Stomach smooth muscle (tissue), 2 donors: ENCODE measurements around the gene SNX21.
A peak's percentile ranks its signal among the peaks of the same experiment; 100 is the strongest.

Source experiments
- H3K27ac ChIP-seq: one replicate; pipeline ENCODE4 v1.7.0; 2013; ENCODE audit warnings: mild to moderate bottlenecking, low read length, inconsistent platforms
- H3K27me3 ChIP-seq, 2 donors: one replicate each; pipeline ENCODE4 v1.7.0; 2013; ENCODE audit warnings: low read length in 2 of 2; ENCODE audit not compliant: insufficient read depth in 2 of 2, control insufficient read depth in 1 of 2
- H3K36me3 ChIP-seq, 2 donors: one replicate each; pipeline ENCODE4 v1.7.0; 2013; ENCODE audit warnings: low read length in 2 of 2; ENCODE audit not compliant: control insufficient read depth in 2 of 2, insufficient read depth in 2 of 2
- H3K4me1 ChIP-seq: one replicate; pipeline ENCODE4 v1.7.0; 2013; ENCODE audit warnings: low read length; ENCODE audit not compliant: control insufficient read depth, insufficient read depth
- H3K4me3 ChIP-seq, 2 donors: one replicate each; pipeline ENCODE4 v1.7.0; 2013; ENCODE audit warnings: low read length in 2 of 2
- H3K9ac ChIP-seq, 2 donors: one replicate each; pipeline ENCODE4 v1.7.0; 2013; ENCODE audit warnings: low read length in 2 of 2, mild to moderate bottlenecking in 1 of 2
- H3K9me3 ChIP-seq, 2 donors: one replicate each; pipeline ENCODE4 v1.7.0; 2013; ENCODE audit warnings: low read length in 2 of 2; ENCODE audit not compliant: control insufficient read depth in 2 of 2
- donor health status: healthy.
- donor health status: Pancreatic carcinoma.

The SNX21 gene

GRCh38 chr20:45883100-45883469 lies 49.5 kb downstream of the SNX21 start:
- peaks cover 21 to 33% of the 10 kb centered on the region in 2 donors for H3K36me3 ChIP-seq
- no peak overlapping the region for H3K4me3 ChIP-seq
- H3K27ac ChIP-seq: no peak overlapping the region
- H3K9me3 ChIP-seq: no peaks in the 10 kb centered on the region
- H3K9ac ChIP-seq: no peak overlapping the region
- H3K4me1 ChIP-seq: peaks cover 11% of the 10 kb centered on the region
- no peaks in the 10 kb centered on the region for H3K27me3 ChIP-seq

GRCh38 chr20:45886590-45887345 lies 53.2 kb downstream of the SNX21 start:
- no peaks in the 10 kb centered on the region for H3K27me3 ChIP-seq
- peaks cover 21% of the 10 kb centered on the region for H3K4me1 ChIP-seq
- H3K9me3 ChIP-seq: no peaks in the 10 kb centered on the region
- no peak overlapping the region for H3K9ac ChIP-seq
- H3K36me3 ChIP-seq: peaks cover 15 to 29% of the 10 kb centered on the region in 2 donors
- H3K27ac ChIP-seq: no peak overlapping the region
- H3K4me3 ChIP-seq: no peak overlapping the region

GRCh38 chr20:45887346-45887715 lies 53.7 kb downstream of the SNX21 start, which contains the start of gene SPATA25:
Gene SPATA25 (minus strand): TSS chr20:45887622. CDS start chr20:45887590, 32 bp downstream.
- Histone ChIP-seq H3K9ac (no peak within 1 kb of the TSS), H3K9me3 (no peaks in the 10 kb centered on the region), H3K36me3 (peaks cover 15 to 29% of the 10 kb centered on the region in 2 donors), H3K4me3 (no peak within 1 kb of the TSS), H3K27me3 (no peaks in the 10 kb centered on the region), H3K4me1 (peaks cover 27% of the 10 kb centered on the region), H3K27ac (no peak within 1 kb of the TSS)

- peaks cover 26% of the 10 kb centered on the region for H3K4me1 ChIP-seq
- no peak overlapping the region for H3K4me3 ChIP-seq
- H3K27ac ChIP-seq: no peak overlapping the region
- no peaks in the 10 kb centered on the region for H3K27me3 ChIP-seq
- peaks cover 11 to 19% of the 10 kb centered on the region in 2 donors for H3K36me3 ChIP-seq
- peak overlapping the region in 1 of 2 donors; percentile 15 for H3K9ac ChIP-seq
- H3K9me3 ChIP-seq: no peaks in the 10 kb centered on the region
Observed at GRCh38 chr20:45888681-45889080, 55.1 kb downstream of the SNX21 start.

- H3K4me1 ChIP-seq: peaks cover 26% of the 10 kb centered on the region
- no peaks in the 10 kb centered on the region for H3K9me3 ChIP-seq
- peak overlapping the region; percentile 80 for H3K27ac ChIP-seq
- H3K4me3 ChIP-seq: peak overlapping the region; percentile 67 to 88
- peaks cover 22 to 24% of the 10 kb centered on the region in 2 donors for H3K36me3 ChIP-seq
- peak overlapping the region; percentile 82 to 92 for H3K9ac ChIP-seq
- no peaks in the 10 kb centered on the region for H3K27me3 ChIP-seq
Observed at GRCh38 chr20:45890077-45890984, 56.7 kb downstream of the SNX21 start.

GRCh38 chr20:45890985-45891983 lies 57.7 kb downstream of the SNX21 start, which contains the start of the genes CTSA and NEURL2:
Gene CTSA (plus strand): TSS chr20:45891335. CDS start chr20:45891569, 234 bp downstream.
Gene NEURL2 (minus strand): TSS chr20:45891208. CDS start chr20:45890991, 217 bp downstream.
- Histone ChIP-seq H3K4me1 (peaks cover 26% of the 10 kb centered on the region), H3K4me3 (peak within 1 kb of the TSS; percentile 67 to 88), H3K36me3 (peaks cover 22 to 24% of the 10 kb centered on the region in 2 donors), H3K27me3 (no peaks in the 10 kb centered on the region), H3K9me3 (no peaks in the 10 kb centered on the region), H3K27ac (peak within 1 kb of the TSS; percentile 80), H3K9ac (peak within 1 kb of the TSS; percentile 82 to 92)

- peaks cover 26% of the 10 kb centered on the region for H3K4me1 ChIP-seq
- no peaks in the 10 kb centered on the region for H3K9me3 ChIP-seq
- H3K27me3 ChIP-seq: no peaks in the 10 kb centered on the region
- peaks cover 22 to 26% of the 10 kb centered on the region in 2 donors for H3K36me3 ChIP-seq
- peak overlapping the region; percentile 82 to 92 for H3K9ac ChIP-seq
- H3K4me3 ChIP-seq: peak overlapping the region; percentile 67 to 88
- no peak overlapping the region for H3K27ac ChIP-seq
Observed at GRCh38 chr20:45892049-45892825, 58.6 kb downstream of the SNX21 start.
